ENCODE measurements around the gene HPSE2.

Gene HPSE2

GRCh38 chr10:98808282-98808892 lies 427.3 kb downstream of the HPSE2 start:
- no peaks in the 10 kb centered on the region for H3K27me3 Mint-ChIP-seq (ENCODE audit: low read depth)
- TF ChIP-seq CTCF (IDR thresholded peaks at IDR 0.05; ENCODE audit: unreplicated experiment in 3 of 3), result no peak
- H3K36me3 Mint-ChIP-seq (ENCODE audit: low read depth), result no peaks in the 10 kb centered on the region
- H3K4me1 Mint-ChIP-seq, result no peaks in the 10 kb centered on the region
- no peaks in the 10 kb centered on the region for H3K9me3 Mint-ChIP-seq
- no peak overlapping the region for H3K4me3 Mint-ChIP-seq
- no peak overlapping the region for H3K27ac Mint-ChIP-seq

GRCh38 chr10:98800263-98800662 lies 435.4 kb downstream of the HPSE2 start:
- Mint-ChIP-seq H3K4me1 (no peaks in the 10 kb centered on the region), H3K36me3 (ENCODE audit: low read depth) (no peaks in the 10 kb centered on the region), H3K9me3 (peaks cover 24% of the 10 kb centered on the region), H3K27ac (no peak overlapping the region), H3K27me3 (ENCODE audit: low read depth) (no peaks in the 10 kb centered on the region), H3K4me3 (no peak overlapping the region)
- no peak for TF ChIP-seq CTCF (IDR thresholded peaks at IDR 0.05; ENCODE audit: unreplicated experiment in 3 of 3)

GRCh38 chr10:98795467-98795866 lies 440.2 kb downstream of the HPSE2 start:
- no peak for TF ChIP-seq CTCF (IDR thresholded peaks at IDR 0.05; ENCODE audit: unreplicated experiment in 3 of 3)
- H3K36me3 Mint-ChIP-seq (ENCODE audit: low read depth), result no peaks in the 10 kb centered on the region
- H3K9me3 Mint-ChIP-seq, result peaks cover 10% of the 10 kb centered on the region
- no peak overlapping the region for H3K27ac Mint-ChIP-seq
- H3K27me3 Mint-ChIP-seq (ENCODE audit: low read depth), result no peaks in the 10 kb centered on the region
- H3K4me1 Mint-ChIP-seq, result no peaks in the 10 kb centered on the region
- H3K4me3 Mint-ChIP-seq, result no peak overlapping the region

- Mint-ChIP-seq H3K4me3 (no peak overlapping the region), H3K4me1 (no peaks in the 10 kb centered on the region), H3K27ac (peak overlapping the region in 1 of 3 experiments; percentile 17), H3K36me3 (ENCODE audit: low read depth) (no peaks in the 10 kb centered on the region), H3K27me3 (ENCODE audit: low read depth) (no peaks in the 10 kb centered on the region), H3K9me3 (peaks cover 2% of the 10 kb centered on the region)
- TF ChIP-seq CTCF (IDR thresholded peaks at IDR 0.05; ENCODE audit: unreplicated experiment in 3 of 3), result peak; percentile 43 to 59 (median 50)
These were observed 444.8 kb downstream of the HPSE2 start for GRCh38 chr10:98790817-98791216.

GRCh38 chr10:98778277-98778759 lies 457.3 kb downstream of the HPSE2 start:
- no peaks in the 10 kb centered on the region for H3K9me3 Mint-ChIP-seq
- H3K27ac Mint-ChIP-seq, result no peak overlapping the region
- no peak for TF ChIP-seq CTCF (IDR thresholded peaks at IDR 0.05; ENCODE audit: unreplicated experiment in 3 of 3)

GRCh38 chr10:98758463-98758862 lies 477.2 kb downstream of the HPSE2 start:
- Mint-ChIP-seq H3K27ac (no peak overlapping the region), H3K4me1 (no peaks in the 10 kb centered on the region), H3K9me3 (peaks cover 23% of the 10 kb centered on the region), H3K27me3 (ENCODE audit: low read depth) (no peaks in the 10 kb centered on the region), H3K36me3 (ENCODE audit: low read depth) (no peaks in the 10 kb centered on the region), H3K4me3 (no peak overlapping the region)
- TF ChIP-seq CTCF (IDR thresholded peaks at IDR 0.05; ENCODE audit: unreplicated experiment in 3 of 3), result no peak

More at GRCh38 chr10:98778277-98778759, 457.3 kb downstream of the HPSE2 start:
- H3K4me1 Mint-ChIP-seq, result no peaks in the 10 kb centered on the region
- H3K36me3 Mint-ChIP-seq (ENCODE audit: low read depth), result no peaks in the 10 kb centered on the region
- H3K27me3 Mint-ChIP-seq (ENCODE audit: low read depth), result no peaks in the 10 kb centered on the region
- H3K4me3 Mint-ChIP-seq, result no peak overlapping the region
